HepG2 (cell line): ENCODE measurements around the gene CAPN9. TPM values are rescaled to one million over a fixed set of nuclear protein-coding genes. Genes with fewer than 3 reads are reported as not detected.
"Not testable (repeated sequence)": the region's sequence is repeated elsewhere in the genome, so short reads cannot be mapped to it uniquely, and the experiment has no call there.

Source experiments
- ATAC-seq: fragments of 200-7000 bp; cut with Tn5 transposase; 3 replicates; pipeline ENCODE4 v1.9.1; 2020; ENCODE audit warnings: mild to moderate bottlenecking, moderate library complexity
- BruUV-seq: library from RNA; stranded (reverse); fragments of 400-500 nt; replicated peaks from 2 replicates; lab custom pipeline; 2021; lab: Mats Ljungman, UMichigan
- CTCF ChIA-PET: fragments of 300-600 bp; formaldehyde crosslinking; extraction: SDS; loops from one replicate; lab custom pipeline; 2021; ENCODE audit warnings: low total read pairs, inconsistent platforms, low intra/inter-chr PET ratio; lab: Yijun Ruan, JAX
- POLR2A ChIA-PET: fragments of 350-600 bp; sonication (Branson Sonifier 250); formaldehyde crosslinking; loops from one replicate; lab custom pipeline; 2020; ENCODE audit warnings: antibody characterized with exemption, inconsistent platforms; lab: Yijun Ruan, JAX
- DNase-seq: peaks from one replicate; pipeline ENCODE4 v3.0.0-alpha.2; 2015; ENCODE audit warnings: low spot score
- FAIRE-seq: peaks from 3 replicates; lab custom pipeline; 2011; peaks lifted over from hg19 to GRCh38; lab: Jason Lieb, UNC
- H2AFZ ChIP-seq: one replicate; pipeline ENCODE4 v1.6.1; 2011; ENCODE audit warnings: low read length, inconsistent platforms
- H3K27ac ChIP-seq: fragments of 300-600 bp; 3 replicates; pipeline ENCODE4 v1.8.0; 2011; ENCODE audit warnings: mixed run types, mild to moderate bottlenecking, mixed read lengths, low read length, inconsistent platforms; ENCODE audit not compliant: insufficient read depth; ENCODE audit errors: extremely low read length
- H3K27me3 ChIP-seq, 2 experiments: fragments of 200-600 bp in 1 of 2; 2 replicates in 1 of 2; 3 replicates in 1 of 2; pipeline versions ENCODE4 v1.6.0 to v1.8.0; 2011; ENCODE audit warnings: low read length in 2 of 2, mild to moderate bottlenecking in 2 of 2, moderate library complexity in 2 of 2, inconsistent platforms in 1 of 2; ENCODE audit not compliant: insufficient read depth in 2 of 2, control insufficient read depth in 1 of 2
- H3K36me3 ChIP-seq, 2 experiments: fragments of 200-600 bp in 1 of 2; replicated peaks in 1 of 2; 2 replicates in 1 of 2; 3 replicates in 1 of 2; pipeline versions ENCODE4 v1.5.1 to v1.8.0; 2011; ENCODE audit warnings: low read length in 2 of 2, inconsistent platforms in 1 of 2; ENCODE audit not compliant: insufficient read depth in 2 of 2, control insufficient read depth in 1 of 2
- H3K4me1 ChIP-seq: 2 replicates; pipeline ENCODE4 v1.5.1; 2012; ENCODE audit warnings: low read length, inconsistent platforms; ENCODE audit not compliant: insufficient read depth
- H3K4me2 ChIP-seq: 2 replicates; pipeline ENCODE4 v1.6.0; 2011; ENCODE audit warnings: low read depth, low read length, inconsistent platforms
- H3K4me3 ChIP-seq, 3 experiments: fragments of 200-600 bp in 1 of 3; sonication (generic), shearing (Covaris generic) in 1 of 3; replicated peaks in 1 of 3; 2 replicates each; pipeline ENCODE4 v1.5.1; 2011 to 2016; ENCODE audit warnings: low read length in 3 of 3, inconsistent platforms in 2 of 3, low read depth in 2 of 3, mild to moderate bottlenecking in 2 of 3, control low read depth in 1 of 3, mixed read lengths in 1 of 3; ENCODE audit not compliant: insufficient read depth in 1 of 3
- H3K79me2 ChIP-seq: one replicate; pipeline ENCODE4 v1.6.1; 2011; ENCODE audit warnings: low read length, inconsistent platforms; ENCODE audit not compliant: insufficient read depth
- H3K9ac ChIP-seq: 2 replicates; pipeline ENCODE4 v1.6.0; 2011; ENCODE audit warnings: mild to moderate bottlenecking, low read depth, low read length, inconsistent platforms; ENCODE audit not compliant: insufficient read depth
- H3K9me3 ChIP-seq: 2 replicates; pipeline ENCODE4 v1.5.1; 2012; ENCODE audit warnings: mild to moderate bottlenecking, low read length
- H4K20me1 ChIP-seq: 2 replicates; pipeline ENCODE4 v1.6.0; 2011; ENCODE audit warnings: inconsistent platforms, mild to moderate bottlenecking, low read length, moderate library complexity; ENCODE audit not compliant: insufficient read depth
- FOXJ3 ChIP-seq: sonication (generic); formaldehyde crosslinking; IDR thresholded peaks from 2 replicates; pipeline ENCODE4 v1.4.0; 2020; ENCODE audit warnings: missing genetic modification reagents, mild to moderate bottlenecking, borderline replicate concordance
- HOXA5 ChIP-seq: sonication (generic); formaldehyde crosslinking; IDR thresholded peaks from 2 replicates; pipeline ENCODE4 v1.4.0; 2020; ENCODE audit warnings: missing genetic modification reagents
- NFKB2 ChIP-seq: sonication (generic); formaldehyde crosslinking; IDR thresholded peaks from 2 replicates; pipeline ENCODE4 v1.4.0; 2020; ENCODE audit warnings: missing genetic modification reagents, borderline replicate concordance
- REPIN1 ChIP-seq: sonication (generic); formaldehyde crosslinking; IDR thresholded peaks from 2 replicates; pipeline ENCODE4 v1.8.0; 2022; ENCODE audit warnings: missing genetic modification reagents, low read depth, mild to moderate bottlenecking, borderline replicate concordance
- RXRA ChIP-seq: sonication (generic); formaldehyde crosslinking; IDR thresholded peaks from 2 replicates; pipeline ENCODE4 v1.5.1; 2020; ENCODE audit warnings: missing genetic modification reagents
- STAG1 ChIP-seq: sonication (generic); formaldehyde crosslinking; IDR thresholded peaks from 2 replicates; pipeline ENCODE4 v1.4.0; 2020; ENCODE audit warnings: missing genetic modification reagents
- ZMYM2 ChIP-seq: sonication (generic); formaldehyde crosslinking; IDR thresholded peaks from 2 replicates; pipeline ENCODE4 v1.8.0; 2022; ENCODE audit warnings: mild to moderate bottlenecking, missing genetic modification reagents
- WGBS: methylation state at CpG from one replicate; pipeline ENCODE4 v1.1.6; 2017; ENCODE audit warnings: low lambda C conversion rate; 5-methylcytosine and 5-hydroxymethylcytosine counted together
- in situ Hi-C: cut with HindIII; loops from 2 replicates; pipeline ENCODE4 v1.10.0; 2017; ENCODE audit warnings: low pct_unique_long_range_greater_than_20kb; ENCODE audit not compliant: extremely low pct_ligation_motif_present
- intact Hi-C: fragments of 100-400 bp; cut with micrococcal nuclease; formaldehyde crosslinking; loops from one replicate; pipeline ENCODE4 v1.10.0; 2022; ENCODE audit not compliant: unreplicated experiment
- polyA plus RNA-seq, 8 experiments: library from polyadenylated mRNA; depleted of rRNA in 3 of 8; stranded (reverse) in 7 of 8; unstranded in 1 of 8; fragments of >200 nt; fragmentation: Illumina TruSeq in 4 of 8; extraction: Trizol in 4 of 8; gene quantifications; 2 replicates each; pipeline versions ENCODE4 v1.2.1 to v1.2.3, GENCODE V29; 2011 to 2016; ENCODE audit warnings: low read depth in 4 of 8, missing spikeins in 1 of 8, mixed read lengths in 1 of 8; ENCODE audit not compliant: insufficient read depth in 1 of 8
- total RNA-seq, 5 experiments: library from RNA; depleted of rRNA; stranded (reverse); fragments of >200 nt; fragmentation: Illumina TruSeq; extraction: Trizol; gene quantifications; 2 replicates each; pipeline ENCODE4 v1.2.3, GENCODE V29; 2016; ENCODE audit warnings: low read depth in 1 of 5
- TF ChIP-seq, protein P1 (sequence below): sonication (generic); formaldehyde crosslinking; IDR thresholded peaks from 2 replicates; pipeline ENCODE4 v1.5.0; 2020; ENCODE audit warnings: mild to moderate bottlenecking, missing genetic modification reagents, moderate library complexity
- TF ChIP-seq, protein P2 (sequence below): sonication (generic); formaldehyde crosslinking; IDR thresholded peaks from 2 replicates; pipeline ENCODE4 v1.8.1; 2023; ENCODE audit warnings: missing genetic modification reagents, mild to moderate bottlenecking, borderline replicate concordance

CAPN9 gene
- total and polyA plus RNA-seq, 2 of the 13 experiments (the other 11 are each of a cell fraction or from before 2014, with no cell fraction given), result 0.04 to 0.31 TPM

- TF ChIP-seq, protein P1, sequence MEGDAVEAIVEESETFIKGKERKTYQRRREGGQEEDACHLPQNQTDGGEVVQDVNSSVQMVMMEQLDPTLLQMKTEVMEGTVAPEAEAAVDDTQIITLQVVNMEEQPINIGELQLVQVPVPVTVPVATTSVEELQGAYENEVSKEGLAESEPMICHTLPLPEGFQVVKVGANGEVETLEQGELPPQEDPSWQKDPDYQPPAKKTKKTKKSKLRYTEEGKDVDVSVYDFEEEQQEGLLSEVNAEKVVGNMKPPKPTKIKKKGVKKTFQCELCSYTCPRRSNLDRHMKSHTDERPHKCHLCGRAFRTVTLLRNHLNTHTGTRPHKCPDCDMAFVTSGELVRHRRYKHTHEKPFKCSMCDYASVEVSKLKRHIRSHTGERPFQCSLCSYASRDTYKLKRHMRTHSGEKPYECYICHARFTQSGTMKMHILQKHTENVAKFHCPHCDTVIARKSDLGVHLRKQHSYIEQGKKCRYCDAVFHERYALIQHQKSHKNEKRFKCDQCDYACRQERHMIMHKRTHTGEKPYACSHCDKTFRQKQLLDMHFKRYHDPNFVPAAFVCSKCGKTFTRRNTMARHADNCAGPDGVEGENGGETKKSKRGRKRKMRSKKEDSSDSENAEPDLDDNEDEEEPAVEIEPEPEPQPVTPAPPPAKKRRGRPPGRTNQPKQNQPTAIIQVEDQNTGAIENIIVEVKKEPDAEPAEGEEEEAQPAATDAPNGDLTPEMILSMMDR (CRISPR knock-in tag), result peak; percentile 42
- TF ChIP-seq RXRA (CRISPR knock-in tag), result no peak
- no peak for TF ChIP-seq HOXA5 (CRISPR knock-in tag)
- TF ChIP-seq STAG1 (CRISPR knock-in tag), result peak; percentile 45
- TF ChIP-seq NFKB2 (CRISPR knock-in tag), result peak; percentile 43; the same call in 1 of the 2 replicates
- TF ChIP-seq REPIN1, result no peak
- TF ChIP-seq, protein P2, sequence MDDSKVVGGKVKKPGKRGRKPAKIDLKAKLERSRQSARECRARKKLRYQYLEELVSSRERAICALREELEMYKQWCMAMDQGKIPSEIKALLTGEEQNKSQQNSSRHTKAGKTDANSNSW (CRISPR knock-in tag), result no peak
- no peak for TF ChIP-seq FOXJ3
- no peak for TF ChIP-seq ZMYM2 (CRISPR knock-in tag)
- in situ Hi-C loops (no loop called here), intact Hi-C loops (no loop called here)
- Histone ChIP-seq H3K79me2 (no peaks in the 10 kb centered on the region), H2AFZ (no peak overlapping the region), H3K27me3 (no peaks in the 10 kb centered on the region), H3K4me2 (no peak overlapping the region), H3K36me3 (peaks cover 3 to 20% of the 10 kb centered on the region in 2 experiments), H3K4me3 (no peak overlapping the region), H4K20me1 (no peaks in the 10 kb centered on the region), H3K9me3 (no peaks in the 10 kb centered on the region), H3K9ac (no peak overlapping the region), H3K27ac (no peak overlapping the region), H3K4me1 (peaks cover 51% of the 10 kb centered on the region)
- no peak for ATAC-seq
- no peak for DNase-seq
- ChIA-PET CTCF (no interaction called here), POLR2A (interaction anchor here (1.4 kb wide), 1 partner anchor 16 kb away, joined by 4 read pairs; the partner anchor contains the start of gene AGT)
- WGBS, result 98% methylated on average over 13 of the region's 14 CpGs
- no TSS peak for BruUV-seq
- no peak for FAIRE-seq
Measured at GRCh38 chr1:230698130-230698529, 49.1 kb upstream of the CAPN9 start.

DNA sequence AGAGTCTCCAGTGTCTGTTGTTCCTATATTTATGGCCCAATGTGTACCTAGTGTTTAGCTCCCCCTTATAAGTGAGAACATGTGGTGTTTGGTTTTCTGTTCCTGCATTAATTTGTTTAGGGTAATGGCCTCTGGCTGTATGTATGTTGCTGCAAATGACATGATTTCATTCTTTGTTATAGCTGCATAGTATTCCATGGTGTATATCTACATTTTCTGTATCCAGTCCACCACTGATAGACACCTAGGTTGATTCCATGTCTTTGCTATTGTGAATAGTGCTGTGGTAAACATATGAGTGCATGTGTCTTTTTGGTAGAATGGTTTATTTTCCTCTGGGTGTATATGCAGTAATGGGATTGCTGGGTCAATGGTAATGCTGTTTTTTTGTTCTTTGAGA lies 48.2 kb upstream of the CAPN9 start:
- ATAC-seq, H3K9ac ChIP-seq, in situ Hi-C loops, H3K27ac ChIP-seq, CTCF ChIA-PET, H3K4me2 ChIP-seq, FAIRE-seq, H4K20me1 ChIP-seq, H2AFZ ChIP-seq, H3K79me2 ChIP-seq, BruUV-seq, H3K4me3 ChIP-seq, POLR2A ChIA-PET, H3K9me3 ChIP-seq, intact Hi-C loops, DNase-seq, H3K27me3 ChIP-seq: not testable (repeated sequence)
- peaks cover 60% of the 10 kb centered on the region for H3K4me1 ChIP-seq
- peaks cover 1 to 16% of the 10 kb centered on the region in 2 experiments; a peak in 3 of 5 replicates for H3K36me3 ChIP-seq
